Dermis blood vessel endothelial cell (primary cell): ENCODE measurements around the gene ATP8A1. TPM values are rescaled to one million over a fixed set of nuclear protein-coding genes. Genes with fewer than 3 reads are reported as not detected.

Source experiments
- DNase-seq: peaks from one replicate; pipeline ENCODE4 v3.0.0; 2010
- total RNA-seq: library from RNA; depleted of rRNA; stranded (reverse); fragments of >200 nt; gene quantifications from 2 replicates; pipeline ENCODE4 v1.2.3, GENCODE V29; 2014

ATP8A1 gene
- total RNA-seq, 1 donor from 2014 or later, result 40.8 TPM

- DNase-seq, result no peak
These were observed 32.4 kb downstream of the ATP8A1 start for GRCh38 chr4:42624551-42624950.

- DNase-seq, result no peak
These were observed 38.9 kb downstream of the ATP8A1 start for GRCh38 chr4:42618023-42618422.

GRCh38 chr4:42617030-42617429, 39.9 kb downstream of the ATP8A1 start:
- DNase-seq, result no peak

GRCh38 chr4:42616572-42616971, 40.3 kb downstream of the ATP8A1 start:
- DNase-seq, result no peak

- no peak for DNase-seq
These were observed 41.7 kb downstream of the ATP8A1 start for GRCh38 chr4:42615131-42615763.

- no peak for DNase-seq
These were observed 44.0 kb downstream of the ATP8A1 start for GRCh38 chr4:42612898-42613297.

GRCh38 chr4:42610941-42611340, 46.0 kb downstream of the ATP8A1 start:
- no peak for DNase-seq

GRCh38 chr4:42609051-42609450, 47.9 kb downstream of the ATP8A1 start:
- no peak for DNase-seq

GRCh38 chr4:42608551-42608950, 48.4 kb downstream of the ATP8A1 start:
- no peak for DNase-seq

- no peak for DNase-seq
These were observed 49.7 kb downstream of the ATP8A1 start for GRCh38 chr4:42607011-42607726.

GRCh38 chr4:42605264-42605663, 51.6 kb downstream of the ATP8A1 start:
- no peak for DNase-seq

- DNase-seq, result no peak
These were observed 53.0 kb downstream of the ATP8A1 start for GRCh38 chr4:42603862-42604261.

GRCh38 chr4:42600578-42600977, 56.3 kb downstream of the ATP8A1 start:
- no peak for DNase-seq

- no peak for DNase-seq
These were observed 60.0 kb downstream of the ATP8A1 start for GRCh38 chr4:42596918-42597317.

- no peak for DNase-seq
These were observed 62.0 kb downstream of the ATP8A1 start for GRCh38 chr4:42594888-42595287.

- no peak for DNase-seq
These were observed 68.0 kb downstream of the ATP8A1 start for GRCh38 chr4:42588909-42589308.

GRCh38 chr4:42586775-42587174, 70.1 kb downstream of the ATP8A1 start:
- DNase-seq, result no peak

GRCh38 chr4:42579903-42580302, 77.0 kb downstream of the ATP8A1 start:
- DNase-seq, result no peak

- no peak for DNase-seq
These were observed 78.7 kb downstream of the ATP8A1 start for GRCh38 chr4:42578187-42578586.

GRCh38 chr4:42574870-42575430, 82.0 kb downstream of the ATP8A1 start:
- DNase-seq, result no peak

GRCh38 chr4:42573249-42573648, 83.7 kb downstream of the ATP8A1 start:
- DNase-seq, result no peak

GRCh38 chr4:42570221-42570620, 86.7 kb downstream of the ATP8A1 start:
- DNase-seq, result no peak

GRCh38 chr4:42568610-42569207, 88.2 kb downstream of the ATP8A1 start:
- DNase-seq, result peak; percentile 84

GRCh38 chr4:42566835-42567234, 90.1 kb downstream of the ATP8A1 start:
- no peak for DNase-seq
